Endothelial cell of umbilical vein (primary cell): Measurements from ENCODE around the gene RAG1.

Experiments used
- MAX ChIP-seq: IDR thresholded peaks from 2 replicates; pipeline ENCODE4 v1.6.1; 2011; ENCODE audit not compliant: insufficient read depth, insufficient read length
- POLR2A ChIP-seq: IDR thresholded peaks from 2 replicates; pipeline ENCODE4 v1.6.1; 2012; ENCODE audit warnings: low read depth, mild to moderate bottlenecking, control low read depth, low read length
- TF ChIP-seq, protein P1 (sequence below), 2 donors: IDR thresholded peaks; 1 replicate in 1 of 2; 2 replicates in 1 of 2; pipeline ENCODE4 v1.5.1; 2011; ENCODE audit warnings: low read length in 2 of 2, mild to moderate bottlenecking in 2 of 2, moderate library complexity in 2 of 2, control low read depth in 1 of 2, inconsistent platforms in 1 of 2, low read depth in 1 of 2; ENCODE audit not compliant: insufficient read depth in 1 of 2; ENCODE audit errors: extremely low read depth in 1 of 2

- TF ChIP-seq MAX (no peak), POLR2A (no peak)
- TF ChIP-seq, protein P1, sequence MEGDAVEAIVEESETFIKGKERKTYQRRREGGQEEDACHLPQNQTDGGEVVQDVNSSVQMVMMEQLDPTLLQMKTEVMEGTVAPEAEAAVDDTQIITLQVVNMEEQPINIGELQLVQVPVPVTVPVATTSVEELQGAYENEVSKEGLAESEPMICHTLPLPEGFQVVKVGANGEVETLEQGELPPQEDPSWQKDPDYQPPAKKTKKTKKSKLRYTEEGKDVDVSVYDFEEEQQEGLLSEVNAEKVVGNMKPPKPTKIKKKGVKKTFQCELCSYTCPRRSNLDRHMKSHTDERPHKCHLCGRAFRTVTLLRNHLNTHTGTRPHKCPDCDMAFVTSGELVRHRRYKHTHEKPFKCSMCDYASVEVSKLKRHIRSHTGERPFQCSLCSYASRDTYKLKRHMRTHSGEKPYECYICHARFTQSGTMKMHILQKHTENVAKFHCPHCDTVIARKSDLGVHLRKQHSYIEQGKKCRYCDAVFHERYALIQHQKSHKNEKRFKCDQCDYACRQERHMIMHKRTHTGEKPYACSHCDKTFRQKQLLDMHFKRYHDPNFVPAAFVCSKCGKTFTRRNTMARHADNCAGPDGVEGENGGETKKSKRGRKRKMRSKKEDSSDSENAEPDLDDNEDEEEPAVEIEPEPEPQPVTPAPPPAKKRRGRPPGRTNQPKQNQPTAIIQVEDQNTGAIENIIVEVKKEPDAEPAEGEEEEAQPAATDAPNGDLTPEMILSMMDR (IDR thresholded peaks at IDR 0.05; ENCODE audit: extremely low read depth in 1 of 2, insufficient read depth in 1 of 2, low read depth in 1 of 2, low read length in 2 of 2), result no peak
These were observed 48.0 kb downstream of the RAG1 start for GRCh38 chr11:36615826-36616225.
